Hepatocyte (in vitro differentiated cells): ENCODE results near the gene SH3BP4.

Experiments used
- CTCF ChIP-seq: fragments of 200-600 bp; sonication (generic); IDR thresholded peaks from 2 replicates; pipeline ENCODE4 v1.5.1; 2016; ENCODE audit warnings: antibody characterized with exemption, mild to moderate bottlenecking; ENCODE audit not compliant: poor library complexity
- EZH2 ChIP-seq: fragments of 200-600 bp; sonication (generic); IDR thresholded peaks from 2 replicates; pipeline ENCODE4 v1.6.1; 2016; ENCODE audit warnings: antibody characterized with exemption, mild to moderate bottlenecking, borderline replicate concordance
- EZH2phosphoT487 ChIP-seq: fragments of 200-600 bp; sonication (generic); IDR thresholded peaks from one replicate; pipeline ENCODE4 v1.6.1; 2018; ENCODE audit warnings: antibody characterized with exemption, mild to moderate bottlenecking, low read depth, moderate library complexity; ENCODE audit not compliant: unreplicated experiment, severe bottlenecking

GRCh38 chr2:235002198-235003095 lies 50.6 kb downstream of the SH3BP4 start:
- TF ChIP-seq CTCF (no peak), EZH2 (no peak), EZH2phosphoT487 (no peak)
